SK-N-MC (cell line): ENCODE data around the gene MTHFSD.

ENCODE experiments used
- DNase-seq: peaks from one replicate; pipeline ENCODE4 v3.0.0-alpha.2; 2011; ENCODE audit warnings: low read depth, low spot score
- H3K27ac ChIP-seq: fragments of 200-600 bp; sonication (generic); 2 replicates; pipeline ENCODE4 v1.5.1; 2016; ENCODE audit warnings: mixed run types
- H3K36me3 ChIP-seq: fragments of 200-600 bp; sonication (generic); 2 replicates; pipeline ENCODE4 v1.6.1; 2017; ENCODE audit warnings: antibody characterized with exemption, low read length, mixed read lengths; ENCODE audit not compliant: insufficient read depth
- H3K4me3 ChIP-seq: fragments of 200-600 bp; sonication (generic); 2 replicates; pipeline ENCODE4 v1.5.1; 2016
- H3K9ac ChIP-seq: fragments of 200-600 bp; sonication (generic); 2 replicates; pipeline ENCODE4 v1.8.0; 2017; ENCODE audit warnings: mixed run types, mixed read lengths; ENCODE audit not compliant: insufficient read length
- H3K9me3 ChIP-seq: fragments of 200-600 bp; sonication (generic); 2 replicates; pipeline ENCODE4 v1.6.1; 2017; ENCODE audit warnings: low read depth, mild to moderate bottlenecking, antibody characterized with exemption, low read length, moderate library complexity, mixed read lengths
- EZH2 ChIP-seq: fragments of 200-600 bp; sonication (generic); IDR thresholded peaks from one replicate; pipeline ENCODE4 v1.6.1; 2017; ENCODE audit warnings: antibody characterized with exemption
- FOXP2 ChIP-seq: optimal IDR thresholded peaks from 2 replicates; pipeline ENCODE3; 2011; ENCODE audit warnings: mild to moderate bottlenecking, moderate library complexity; ENCODE audit not compliant: insufficient read depth; ENCODE audit errors: extremely low read length, control extremely low read depth
- POLR2AphosphoS5 ChIP-seq: IDR thresholded peaks from 2 replicates; pipeline ENCODE4 v1.6.1; 2012; ENCODE audit warnings: mild to moderate bottlenecking, low read depth, low read length, borderline replicate concordance

The MTHFSD gene

DNA sequence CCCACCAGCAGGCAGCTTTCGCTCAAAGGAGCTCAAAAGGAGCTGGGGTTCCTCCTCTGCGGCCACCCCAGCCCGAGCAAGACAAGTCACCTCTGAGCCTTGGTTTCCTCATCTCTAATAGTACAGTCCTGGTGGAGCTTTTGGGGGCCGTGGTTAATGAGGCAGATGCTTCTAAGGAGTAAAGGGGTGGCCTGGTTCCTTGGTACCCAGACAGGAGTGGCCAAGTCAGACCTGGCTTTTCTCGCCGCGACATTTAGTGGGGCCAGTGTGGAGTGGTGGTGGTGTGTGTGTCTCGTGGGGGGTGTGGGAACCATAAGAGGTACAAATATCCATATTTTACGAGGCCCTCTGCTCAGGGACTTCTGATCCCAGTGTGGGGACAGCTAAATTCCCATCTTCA, 38.0 kb downstream of the MTHFSD start:
- TF ChIP-seq EZH2 = no peak
- TF ChIP-seq POLR2AphosphoS5 = no peak
- no peak for TF ChIP-seq FOXP2
- no peak overlapping the region for H3K4me3 ChIP-seq
- H3K9me3 ChIP-seq = no peaks in the 10 kb centered on the region
- no peak overlapping the region for H3K9ac ChIP-seq
- no peaks in the 10 kb centered on the region for H3K36me3 ChIP-seq
- no peak overlapping the region for H3K27ac ChIP-seq
- no peak for DNase-seq

DNA sequence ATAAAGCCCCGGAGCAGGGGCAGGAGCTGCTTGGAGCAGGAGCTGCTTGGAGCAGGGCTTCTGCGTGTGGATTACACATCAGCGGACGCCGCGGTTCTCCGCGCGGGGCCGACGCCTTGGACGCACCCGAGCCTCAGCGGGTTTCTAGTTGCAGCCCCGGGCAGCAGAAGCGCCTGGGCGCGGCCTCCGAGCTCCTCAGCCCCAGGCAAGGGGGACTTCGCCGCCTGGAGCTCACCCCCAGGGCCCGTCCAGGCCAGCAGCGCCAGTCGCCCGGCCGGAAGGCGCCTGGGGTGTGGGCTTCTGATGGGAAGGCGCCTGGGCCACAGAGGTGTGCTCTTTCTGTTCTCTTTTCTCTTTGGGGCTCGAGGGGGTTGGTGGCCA, 38.4 kb downstream of the MTHFSD start:
- no peaks in the 10 kb centered on the region for H3K9me3 ChIP-seq
- DNase-seq = no peak
- no peak overlapping the region for H3K4me3 ChIP-seq
- H3K36me3 ChIP-seq = no peaks in the 10 kb centered on the region
- TF ChIP-seq EZH2 (no peak), FOXP2 (no peak), POLR2AphosphoS5 (no peak)
- H3K9ac ChIP-seq = no peak overlapping the region
- H3K27ac ChIP-seq = no peak overlapping the region

DNA sequence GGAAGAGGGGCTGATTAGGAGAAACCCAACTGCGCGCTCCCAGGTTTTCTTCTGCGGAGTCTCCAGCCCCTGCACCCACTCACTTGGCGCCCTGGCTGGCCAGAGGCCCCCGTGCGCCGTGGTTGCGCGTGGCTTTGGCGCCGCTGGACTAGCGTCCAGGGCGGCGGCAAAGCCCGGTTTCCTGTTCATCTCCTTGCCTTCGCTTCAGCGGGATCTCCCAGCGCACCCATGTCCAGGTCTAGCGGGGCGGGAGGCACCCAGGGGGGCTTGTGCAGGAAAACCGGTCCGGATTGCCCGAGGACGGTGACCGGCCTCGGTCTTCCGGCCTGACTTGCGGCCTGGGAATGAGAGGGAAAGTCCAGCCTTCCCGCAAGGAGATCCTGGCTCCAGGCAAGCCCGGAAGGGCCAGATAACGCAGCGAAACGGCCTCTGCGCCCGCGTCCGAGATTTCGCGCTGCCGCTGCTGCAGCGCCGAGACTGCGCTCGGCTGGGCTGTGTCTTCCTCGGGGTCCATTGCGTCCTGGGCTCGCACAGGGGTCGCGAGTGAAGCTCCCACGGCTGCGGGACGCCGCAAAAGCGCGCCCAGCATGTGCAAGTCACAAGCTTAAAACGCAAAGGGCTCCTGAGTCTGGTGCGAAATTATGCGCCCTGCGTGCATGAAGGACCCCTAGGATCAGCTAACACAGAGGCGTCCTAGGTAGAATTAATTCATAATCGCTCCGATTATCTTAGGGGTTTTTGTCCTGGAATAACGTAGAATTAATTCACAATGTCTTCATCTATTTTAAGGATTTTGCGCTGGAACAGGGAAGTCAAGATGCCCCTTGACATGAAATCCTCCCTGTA, 39.0 kb downstream of the MTHFSD start:
- DNase-seq = no peak
- H3K36me3 ChIP-seq = no peaks in the 10 kb centered on the region
- no peaks in the 10 kb centered on the region for H3K9me3 ChIP-seq
- no peak overlapping the region for H3K9ac ChIP-seq
- no peak overlapping the region for H3K27ac ChIP-seq
- TF ChIP-seq POLR2AphosphoS5 = no peak
- no peak for TF ChIP-seq EZH2
- no peak for TF ChIP-seq FOXP2
- no peak overlapping the region for H3K4me3 ChIP-seq

DNA sequence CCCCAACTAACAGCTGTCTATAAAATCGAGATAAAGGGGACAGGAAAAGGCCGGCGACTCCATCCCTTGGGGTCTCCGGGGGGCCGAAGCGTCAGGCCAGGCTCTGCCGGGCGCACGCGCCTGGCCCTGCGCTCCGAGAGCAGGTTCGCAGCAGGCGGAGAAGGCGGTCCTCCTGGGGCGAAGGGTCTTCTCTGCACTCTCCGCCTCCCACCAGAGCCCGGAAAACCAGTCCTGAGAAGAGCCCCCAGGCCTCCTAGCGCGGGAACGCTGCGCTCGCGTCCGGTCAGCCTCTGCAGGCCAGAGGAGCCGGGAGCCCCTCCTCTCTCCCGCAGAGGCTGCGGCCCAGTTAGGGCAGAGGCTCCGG, 39.6 kb downstream of the MTHFSD start:
- Histone ChIP-seq H3K9ac (no peak overlapping the region), H3K36me3 (no peaks in the 10 kb centered on the region), H3K9me3 (no peaks in the 10 kb centered on the region), H3K27ac (no peak overlapping the region), H3K4me3 (no peak overlapping the region)
- DNase-seq = no peak
- TF ChIP-seq FOXP2 (no peak), POLR2AphosphoS5 (no peak), EZH2 (no peak)

DNA sequence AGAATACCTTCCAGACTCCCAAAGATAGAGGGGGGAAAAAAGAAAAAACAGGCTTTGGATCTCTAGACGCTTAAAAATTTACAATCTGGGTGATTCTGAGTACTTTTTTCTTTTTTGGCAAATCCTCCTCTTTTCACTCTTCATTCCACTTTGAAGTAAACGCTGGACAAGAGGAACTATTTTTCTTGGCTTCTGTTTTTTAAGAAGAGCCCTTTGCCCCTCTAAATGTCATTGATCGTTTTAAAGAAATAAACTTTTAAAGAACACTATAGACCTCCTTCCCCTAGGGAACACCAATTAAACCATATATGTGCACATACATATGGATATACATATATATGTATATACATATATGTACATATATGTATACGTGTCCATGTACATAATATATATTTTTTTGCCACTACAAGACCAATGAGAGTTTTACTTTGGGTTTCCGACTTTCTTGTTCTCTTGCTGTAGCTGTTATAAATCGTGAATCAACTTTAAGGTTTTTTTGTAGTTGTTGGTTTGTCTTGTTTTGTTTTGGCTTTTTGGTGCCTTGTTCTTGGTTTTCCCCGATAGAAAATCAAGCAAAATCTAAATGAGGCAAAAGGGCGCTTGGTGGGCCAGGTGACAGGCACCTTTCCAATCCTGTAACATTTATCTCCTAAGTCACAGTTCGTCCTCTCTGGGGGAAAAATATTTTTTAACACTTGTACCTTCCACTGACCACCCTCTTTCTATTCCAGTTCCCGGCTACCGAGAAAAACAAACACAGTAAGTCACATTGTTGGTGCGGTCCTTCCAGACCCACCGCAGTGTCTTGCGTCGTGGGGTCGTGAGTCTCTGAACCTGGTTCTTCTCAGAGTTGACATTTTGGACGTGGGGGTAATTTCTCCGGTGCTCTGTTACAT, 40.3 kb downstream of the MTHFSD start:
- no peak overlapping the region for H3K4me3 ChIP-seq
- H3K36me3 ChIP-seq = no peaks in the 10 kb centered on the region
- DNase-seq = no peak
- no peak overlapping the region for H3K27ac ChIP-seq
- H3K9ac ChIP-seq = no peak overlapping the region
- no peaks in the 10 kb centered on the region for H3K9me3 ChIP-seq
- TF ChIP-seq POLR2AphosphoS5 (no peak), EZH2 (no peak), FOXP2 (no peak)

DNA sequence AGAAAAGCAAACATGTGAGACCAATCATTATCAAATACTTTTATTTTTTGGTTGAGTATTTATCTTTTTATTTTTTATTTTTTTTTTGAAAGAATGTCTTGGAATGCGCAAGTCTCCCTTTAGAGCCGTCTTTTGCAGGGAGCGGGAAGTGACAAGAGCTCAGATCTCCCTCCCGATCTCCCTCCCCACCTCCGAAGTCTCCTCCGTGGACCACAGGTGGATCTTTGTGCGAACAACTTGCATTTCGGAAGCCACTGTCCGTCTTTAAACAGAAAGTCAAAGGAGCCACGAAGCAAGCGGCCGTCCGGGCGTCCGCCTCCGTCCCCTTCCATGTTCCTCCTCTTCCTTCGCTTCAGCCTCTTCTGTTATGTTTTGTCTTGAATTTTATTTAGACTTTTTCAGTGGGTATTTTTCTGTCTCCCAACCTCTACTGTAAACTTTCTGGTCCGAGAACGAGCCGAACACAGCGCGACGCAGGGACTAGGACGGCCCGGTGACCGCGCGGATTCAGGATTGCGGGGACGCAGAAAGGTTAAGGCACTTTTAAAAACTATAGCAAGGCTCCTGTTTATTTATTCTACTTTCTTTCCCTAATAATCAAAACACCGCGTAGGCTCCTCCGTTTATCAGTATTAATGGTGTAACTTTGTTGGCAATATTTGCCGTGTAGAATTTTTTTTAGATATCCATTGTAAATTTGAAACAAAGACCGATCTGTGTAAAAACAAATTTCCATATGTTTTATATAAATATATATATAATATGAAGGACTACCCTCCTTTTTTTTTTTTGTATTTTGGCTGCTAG, 41.4 kb downstream of the MTHFSD start:
- Histone ChIP-seq H3K9me3 (no peaks in the 10 kb centered on the region), H3K9ac (no peak overlapping the region), H3K27ac (no peak overlapping the region), H3K4me3 (no peak overlapping the region), H3K36me3 (no peaks in the 10 kb centered on the region)
- no peak for TF ChIP-seq FOXP2
- TF ChIP-seq EZH2 = no peak
- no peak for TF ChIP-seq POLR2AphosphoS5
- DNase-seq = no peak

DNA sequence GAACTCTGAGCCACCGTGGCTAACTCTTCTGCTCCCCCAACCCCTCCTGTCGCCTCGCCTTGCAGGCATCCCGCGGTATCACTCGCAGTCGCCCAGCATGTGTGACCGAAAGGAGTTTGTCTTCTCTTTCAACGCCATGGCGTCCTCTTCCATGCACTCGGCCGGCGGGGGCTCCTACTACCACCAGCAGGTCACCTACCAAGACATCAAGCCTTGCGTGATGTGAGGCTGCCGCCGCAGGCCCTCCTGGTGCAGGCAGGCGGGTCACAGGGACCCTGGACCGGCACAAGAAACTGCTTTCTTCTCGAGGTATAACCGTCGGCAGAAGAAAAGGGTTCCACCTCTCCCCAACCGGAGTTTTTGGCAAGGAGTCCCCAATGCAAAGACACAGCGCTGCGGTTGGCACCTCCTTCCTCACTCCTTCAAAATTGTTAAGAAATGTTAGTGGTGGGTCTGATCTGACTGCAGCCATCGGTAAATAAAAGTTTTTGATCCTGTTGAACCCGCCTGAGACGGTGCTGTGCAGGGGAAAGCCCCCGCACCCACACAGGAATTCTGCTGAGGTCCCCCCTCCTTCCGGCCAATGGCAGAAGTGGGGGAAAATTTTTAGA, 42.1 kb downstream of the MTHFSD start:
- no peak overlapping the region for H3K9ac ChIP-seq
- no peak overlapping the region for H3K27ac ChIP-seq
- no peaks in the 10 kb centered on the region for H3K36me3 ChIP-seq
- no peak overlapping the region for H3K4me3 ChIP-seq
- no peak for DNase-seq
- H3K9me3 ChIP-seq = no peaks in the 10 kb centered on the region
- no peak for TF ChIP-seq EZH2
- no peak for TF ChIP-seq POLR2AphosphoS5
- no peak for TF ChIP-seq FOXP2
